ENCODE data around the gene ZNF236. TPM values are rescaled to one million over a fixed set of nuclear protein-coding genes. Genes with fewer than 3 reads are reported as not detected.
A peak's percentile ranks its signal among the peaks of the same experiment; 100 is the strongest.
"Not testable (repeated sequence)": the region's sequence is repeated elsewhere in the genome, so short reads cannot be mapped to it uniquely, and the experiment has no call there.

ZNF236 gene
- total RNA-seq, 2 donors from 2014 or later = 19.3 to 20.1 TPM

- Mint-ChIP-seq H3K9me3 (no peaks in the 10 kb centered on the region), H3K4me1 (peaks cover 28% of the 10 kb centered on the region), H3K27ac (peak overlapping the region; percentile 48), H3K27me3 (no peaks in the 10 kb centered on the region), H3K4me3 (no peak overlapping the region), H3K36me3 (ENCODE audit: low read depth) (peaks cover 88% of the 10 kb centered on the region)
- no peak for ATAC-seq (replicated peaks)
Observed at GRCh38 chr18:77015771-77016710, 193.7 kb downstream of the ZNF236 start.

- ATAC-seq (replicated peaks) = no peak
- no peaks in the 10 kb centered on the region for H3K27me3 Mint-ChIP-seq
- H3K9me3 Mint-ChIP-seq = no peaks in the 10 kb centered on the region
- peaks cover 32% of the 10 kb centered on the region for H3K4me1 Mint-ChIP-seq
- H3K4me3 Mint-ChIP-seq = no peak overlapping the region
- peaks cover 84% of the 10 kb centered on the region for H3K36me3 Mint-ChIP-seq (ENCODE audit: low read depth)
- no peak overlapping the region for H3K27ac Mint-ChIP-seq
Observed at GRCh38 chr18:77016936-77017335, 194.6 kb downstream of the ZNF236 start.

GRCh38 chr18:77017355-77017754, 195.0 kb downstream of the ZNF236 start:
- no peak for ATAC-seq (replicated peaks)
- peaks cover 83% of the 10 kb centered on the region for H3K36me3 Mint-ChIP-seq (ENCODE audit: low read depth)

GRCh38 chr18:77018650-77019049, 196.3 kb downstream of the ZNF236 start:
- not testable (repeated sequence) for H3K4me3 Mint-ChIP-seq; ATAC-seq (replicated peaks); H3K9me3 Mint-ChIP-seq; H3K27me3 Mint-ChIP-seq
- Mint-ChIP-seq H3K36me3 (ENCODE audit: low read depth) (peaks cover 82% of the 10 kb centered on the region), H3K27ac (peak overlapping the region; percentile 65), H3K4me1 (peaks cover 33% of the 10 kb centered on the region)

More at GRCh38 chr18:77017355-77017754, 195.0 kb downstream of the ZNF236 start:
- H3K27ac Mint-ChIP-seq = peak overlapping the region; percentile 65
- no peak overlapping the region for H3K4me3 Mint-ChIP-seq
- peaks cover 33% of the 10 kb centered on the region for H3K4me1 Mint-ChIP-seq
- H3K9me3 Mint-ChIP-seq = no peaks in the 10 kb centered on the region
- no peaks in the 10 kb centered on the region for H3K27me3 Mint-ChIP-seq

- Mint-ChIP-seq H3K4me1 (peaks cover 34% of the 10 kb centered on the region), H3K4me3 (no peak overlapping the region), H3K27ac (peak overlapping the region; percentile 65), H3K9me3 (no peaks in the 10 kb centered on the region), H3K27me3 (no peaks in the 10 kb centered on the region), H3K36me3 (ENCODE audit: low read depth) (peaks cover 82% of the 10 kb centered on the region)
- no peak for ATAC-seq (replicated peaks)
Observed at GRCh38 chr18:77019641-77020040, 197.3 kb downstream of the ZNF236 start.

All from activated T-helper 17 cell treated with anti-CD3 and anti-CD28 coated beads, Interleukin-2, amount 50 U/mL, for 72 hours (primary cell).